Cardiac muscle cell (in vitro differentiated cells and primary cell): ENCODE data around the gene COQ9. TPM values are rescaled to one million over a fixed set of nuclear protein-coding genes. Genes with fewer than 3 reads are reported as not detected.
A peak's percentile ranks its signal among the peaks of the same experiment; 100 is the strongest.

Experiments
- DNase-seq, 2 donors: peaks; one replicate each; pipeline versions ENCODE4 v3.0.0 to v3.0.0-alpha.2; 2010 to 2017; ENCODE audit warnings: low read depth in 1 of 2, low spot score in 1 of 2
- H3K27ac ChIP-seq: fragments of 200-600 bp; sonication (generic); 2 replicates; pipeline ENCODE4 v1.5.1; 2016
- H3K27me3 ChIP-seq: fragments of 200-600 bp; sonication (generic); 2 replicates; pipeline ENCODE4 v1.6.0; 2016; ENCODE audit warnings: control low read depth
- H3K36me3 ChIP-seq: fragments of 200-600 bp; sonication (generic); 2 replicates; pipeline ENCODE4 v1.5.1; 2016; ENCODE audit warnings: control low read depth
- H3K4me1 ChIP-seq: fragments of 200-600 bp; sonication (generic); 2 replicates; pipeline ENCODE4 v1.8.1; 2017; ENCODE audit warnings: low read depth, mild to moderate bottlenecking, mixed run types
- H3K4me3 ChIP-seq: fragments of 200-600 bp; sonication (generic); 2 replicates; pipeline ENCODE4 v1.5.1; 2016; ENCODE audit warnings: mild to moderate bottlenecking
- H3K9me3 ChIP-seq: fragments of 200-600 bp; sonication (generic); 2 replicates; pipeline ENCODE4 v1.5.1; 2017; ENCODE audit warnings: low read depth, mild to moderate bottlenecking, control low read depth
- polyA plus RNA-seq: library from polyadenylated mRNA; unstranded; fragments of >200 nt; fragmentation: Nextera tagmentation; extraction: Ambion mirVana; gene quantifications from 2 replicates; pipeline ENCODE4 v1.2.1, GENCODE V29; 2016
- total RNA-seq: library from RNA; depleted of rRNA; stranded (reverse); fragments of >200 nt; gene quantifications from 2 replicates; pipeline ENCODE4 v1.2.3, GENCODE V29; 2016
- TF ChIP-seq, protein P1 (sequence below): IDR thresholded peaks from 2 replicates; pipeline ENCODE4 v1.5.1; 2012; ENCODE audit warnings: low read depth, mild to moderate bottlenecking, low read length

COQ9 gene
- total and polyA plus RNA-seq, 2 experiments from 2014 or later = 111 to 152 TPM

DNA sequence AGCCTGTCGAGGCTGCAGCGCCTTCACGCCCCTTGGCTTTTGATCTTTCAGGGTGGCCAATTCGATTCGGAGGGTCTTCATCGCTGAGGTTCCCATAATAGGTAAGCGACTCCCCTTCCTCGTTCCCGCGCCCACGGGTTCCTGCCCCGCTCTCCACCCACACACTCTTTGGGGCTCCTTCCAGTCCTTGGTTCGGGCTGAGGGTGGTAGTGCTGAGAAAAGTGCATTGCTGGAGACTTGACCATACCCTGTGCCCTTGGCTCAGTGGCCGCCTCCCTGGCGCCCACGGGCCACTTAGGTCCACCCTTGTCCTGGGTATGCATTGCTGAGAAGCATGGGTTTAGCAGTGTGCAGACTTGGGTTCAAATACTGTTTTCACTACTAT is 15.7 kb downstream of the COQ9 start:
- H3K9me3 ChIP-seq = no peaks in the 10 kb centered on the region
- peak overlapping the region; percentile 84 for H3K4me3 ChIP-seq
- H3K4me1 ChIP-seq = no peaks in the 10 kb centered on the region
- TF ChIP-seq, protein P1, sequence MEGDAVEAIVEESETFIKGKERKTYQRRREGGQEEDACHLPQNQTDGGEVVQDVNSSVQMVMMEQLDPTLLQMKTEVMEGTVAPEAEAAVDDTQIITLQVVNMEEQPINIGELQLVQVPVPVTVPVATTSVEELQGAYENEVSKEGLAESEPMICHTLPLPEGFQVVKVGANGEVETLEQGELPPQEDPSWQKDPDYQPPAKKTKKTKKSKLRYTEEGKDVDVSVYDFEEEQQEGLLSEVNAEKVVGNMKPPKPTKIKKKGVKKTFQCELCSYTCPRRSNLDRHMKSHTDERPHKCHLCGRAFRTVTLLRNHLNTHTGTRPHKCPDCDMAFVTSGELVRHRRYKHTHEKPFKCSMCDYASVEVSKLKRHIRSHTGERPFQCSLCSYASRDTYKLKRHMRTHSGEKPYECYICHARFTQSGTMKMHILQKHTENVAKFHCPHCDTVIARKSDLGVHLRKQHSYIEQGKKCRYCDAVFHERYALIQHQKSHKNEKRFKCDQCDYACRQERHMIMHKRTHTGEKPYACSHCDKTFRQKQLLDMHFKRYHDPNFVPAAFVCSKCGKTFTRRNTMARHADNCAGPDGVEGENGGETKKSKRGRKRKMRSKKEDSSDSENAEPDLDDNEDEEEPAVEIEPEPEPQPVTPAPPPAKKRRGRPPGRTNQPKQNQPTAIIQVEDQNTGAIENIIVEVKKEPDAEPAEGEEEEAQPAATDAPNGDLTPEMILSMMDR = no peak
- no peaks in the 10 kb centered on the region for H3K27me3 ChIP-seq
- DNase-seq = peak in 1 of 2 donors; percentile 19
- H3K27ac ChIP-seq = peak overlapping the region; percentile 80
- H3K36me3 ChIP-seq = peaks cover 72% of the 10 kb centered on the region

DNA sequence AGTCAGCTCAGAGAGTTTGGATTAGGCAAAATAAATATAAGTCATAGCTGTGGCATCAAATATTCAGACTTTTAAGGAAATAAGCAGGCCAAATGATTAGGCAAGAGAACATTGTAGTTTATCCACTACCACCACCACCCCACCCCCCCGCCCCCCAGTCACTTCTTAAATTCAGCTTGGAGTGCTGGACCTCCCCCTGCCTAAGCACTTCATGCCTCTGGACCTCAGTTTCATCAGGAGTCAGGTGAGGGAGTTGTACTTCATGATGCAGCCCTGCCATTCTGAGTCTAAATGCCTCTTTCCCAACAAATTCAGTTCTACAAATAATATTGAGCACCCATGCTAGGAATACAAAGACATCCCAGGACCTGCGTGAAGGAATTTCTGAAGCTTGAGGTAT is 17.2 kb downstream of the COQ9 start:
- Histone ChIP-seq H3K4me1 (no peaks in the 10 kb centered on the region), H3K27ac (peak overlapping the region; percentile 55), H3K27me3 (no peaks in the 10 kb centered on the region), H3K9me3 (no peaks in the 10 kb centered on the region), H3K36me3 (peaks cover 69% of the 10 kb centered on the region), H3K4me3 (no peak overlapping the region)
- TF ChIP-seq, protein P1 = no peak
- DNase-seq = no peak

DNA sequence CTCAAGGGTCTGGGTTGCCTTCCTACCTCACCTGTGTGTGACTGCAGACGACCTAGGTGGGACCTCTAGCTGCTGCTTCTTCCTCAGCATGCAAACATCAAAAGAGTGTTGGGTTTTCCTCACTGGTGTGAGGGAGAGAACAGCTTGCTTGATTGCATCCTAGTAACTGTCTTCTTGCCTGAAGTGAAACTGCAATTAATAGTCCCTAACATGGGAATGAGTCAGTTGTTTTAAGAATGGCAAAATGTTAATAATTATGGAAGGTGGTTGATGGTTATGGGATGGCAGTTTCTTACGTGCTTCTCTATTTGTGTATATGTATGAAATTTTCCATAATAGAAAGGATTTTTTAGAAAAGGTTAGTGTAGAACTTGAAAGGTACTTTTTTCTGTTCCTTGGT is 21.1 kb downstream of the COQ9 start:
- H3K4me3 ChIP-seq = no peak overlapping the region
- DNase-seq = no peak
- peaks cover 86% of the 10 kb centered on the region for H3K36me3 ChIP-seq

DNA sequence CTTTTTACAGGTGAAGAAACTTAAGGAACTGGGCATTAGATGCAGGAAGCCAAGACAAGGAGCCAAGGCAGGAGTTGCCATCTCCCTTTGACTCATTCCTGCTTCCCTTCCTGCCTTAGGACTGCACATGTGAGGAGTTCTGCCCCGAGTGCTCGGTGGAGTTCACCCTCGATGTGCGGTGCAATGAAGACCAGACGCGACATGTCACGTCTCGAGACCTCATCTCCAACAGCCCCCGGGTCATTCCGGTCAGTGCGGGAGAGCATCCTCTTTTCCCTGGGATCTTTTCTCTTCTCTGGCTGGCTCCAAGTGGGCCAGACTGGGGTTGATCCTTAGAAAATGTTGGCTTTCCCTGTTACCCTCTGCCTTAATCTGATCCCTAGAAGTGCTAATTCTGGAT is 21.8 kb downstream of the COQ9 start:
- TF ChIP-seq, protein P1 = no peak
- DNase-seq = no peak
- peak overlapping the region; percentile 95 for H3K27ac ChIP-seq
- peaks cover 16% of the 10 kb centered on the region for H3K4me1 ChIP-seq
- no peak overlapping the region for H3K4me3 ChIP-seq
- no peaks in the 10 kb centered on the region for H3K9me3 ChIP-seq
- no peaks in the 10 kb centered on the region for H3K27me3 ChIP-seq
- peaks cover 89% of the 10 kb centered on the region for H3K36me3 ChIP-seq

More for the DNA sequence above, 21.1 kb downstream of the COQ9 start:
- Histone ChIP-seq H3K4me1 (peaks cover 14% of the 10 kb centered on the region), H3K27ac (peak overlapping the region; percentile 95), H3K9me3 (no peaks in the 10 kb centered on the region), H3K27me3 (no peaks in the 10 kb centered on the region)
- TF ChIP-seq, protein P1 = no peak

DNA sequence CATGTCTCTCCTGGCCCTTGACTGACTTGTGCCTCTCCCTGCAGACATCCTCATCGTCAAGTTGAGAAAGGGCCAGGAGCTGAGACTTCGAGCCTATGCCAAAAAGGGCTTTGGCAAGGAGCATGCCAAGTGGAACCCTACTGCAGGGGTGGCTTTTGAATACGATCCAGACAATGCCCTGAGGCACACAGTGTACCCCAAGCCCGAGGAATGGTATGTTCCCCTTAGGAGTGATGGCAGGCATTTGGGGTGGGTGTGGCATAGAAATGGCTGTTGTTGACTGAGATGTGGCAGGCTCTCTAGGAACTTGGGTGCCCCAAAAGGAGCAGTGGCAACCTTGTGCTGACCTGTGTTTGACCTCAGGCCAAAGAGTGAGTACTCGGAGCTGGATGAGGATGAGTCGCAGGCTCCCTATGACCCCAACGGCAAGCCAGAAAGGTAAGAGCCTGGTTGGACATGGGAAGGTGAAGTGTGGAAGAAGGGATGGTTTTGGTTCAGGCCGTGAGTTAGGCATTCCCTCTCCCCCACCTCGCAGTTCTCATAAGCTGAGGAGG is 22.7 kb downstream of the COQ9 start:
- H3K9me3 ChIP-seq = no peaks in the 10 kb centered on the region
- DNase-seq = peak in 1 of 2 donors; percentile 20

More for the DNA sequence above, 22.7 kb downstream of the COQ9 start:
- H3K4me1 ChIP-seq = peaks cover 21% of the 10 kb centered on the region
- H3K27ac ChIP-seq = peak overlapping the region; percentile 95
- no peak overlapping the region for H3K4me3 ChIP-seq
- H3K36me3 ChIP-seq = peaks cover 89% of the 10 kb centered on the region
- TF ChIP-seq, protein P1 = no peak
- H3K27me3 ChIP-seq = no peaks in the 10 kb centered on the region
